SK-N-SH treated with all-trans-retinoic acid at 6 μM for 48 hours (cell line): ENCODE measurements around the gene MRGPRE.

Source experiments
- CREB5 ChIP-seq: fragments of 250-450 bp; sonication (Bioruptor Pico); IDR thresholded peaks from 2 replicates; pipeline ENCODE4 v1.5.1; 2020; ENCODE audit warnings: low read depth, mild to moderate bottlenecking, moderate library complexity
- OSR1 ChIP-seq: fragments of 250-450 bp; sonication (Bioruptor Pico); IDR thresholded peaks from 2 replicates; pipeline ENCODE4 v1.8.0; 2022; ENCODE audit warnings: moderate library complexity, mild to moderate bottlenecking, inconsistent platforms
- PPARA ChIP-seq: fragments of 250-450 bp; sonication (Bioruptor Pico); IDR thresholded peaks from 2 replicates; pipeline ENCODE4 v1.5.0; 2020; ENCODE audit warnings: mild to moderate bottlenecking, borderline replicate concordance
- SNAI2 ChIP-seq: fragments of 250-450 bp; sonication (Bioruptor Pico); IDR thresholded peaks from 2 replicates; pipeline ENCODE4 v1.5.0; 2020; ENCODE audit warnings: mild to moderate bottlenecking, moderate library complexity
- TCF4 ChIP-seq: fragments of 250-450 bp; sonication (Bioruptor Pico); IDR thresholded peaks from 2 replicates; pipeline ENCODE4 v1.8.0; 2021; ENCODE audit warnings: mild to moderate bottlenecking, moderate library complexity, borderline replicate concordance
- ZFP3 ChIP-seq: fragments of 250-450 bp; sonication (Bioruptor Pico); IDR thresholded peaks from 2 replicates; pipeline ENCODE4 v1.5.0; 2020; ENCODE audit warnings: mild to moderate bottlenecking, moderate library complexity
- ZFP30 ChIP-seq: fragments of 450-650 bp; formaldehyde crosslinking; IDR thresholded peaks from 2 replicates; pipeline ENCODE4 v1.5.0; 2022; ENCODE audit warnings: mild to moderate bottlenecking, moderate library complexity

GRCh38 chr11:3225826-3226750 lies 6.1 kb downstream of the MRGPRE start:
- TF ChIP-seq OSR1 (CRISPR knock-in tag) (no peak), CREB5 (no peak), SNAI2 (CRISPR knock-in tag) (no peak), PPARA (no peak), ZFP3 (CRISPR knock-in tag) (no peak), TCF4 (CRISPR knock-in tag) (no peak), ZFP30 (CRISPR knock-in tag) (no peak)
